ENCODE results near the gene MALRD1.

MALRD1 gene

DNA sequence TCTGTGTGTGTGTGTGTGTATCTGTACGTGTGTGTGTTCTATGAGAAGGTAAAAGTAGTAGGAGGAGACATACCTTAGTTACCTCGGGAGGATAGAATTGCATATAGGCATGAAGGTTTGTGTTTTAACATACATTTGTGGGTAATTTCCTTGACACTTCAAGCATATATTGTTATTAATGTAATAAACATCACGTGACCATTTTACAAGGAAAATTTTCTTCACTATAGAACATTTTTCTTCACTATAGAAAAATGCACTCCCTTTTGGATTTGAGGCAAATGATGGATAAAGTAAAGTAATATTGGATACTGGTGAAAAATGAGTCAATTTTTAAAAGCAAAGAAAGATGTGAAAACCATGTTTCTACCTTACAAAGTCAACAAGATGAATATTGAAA, 640.6 kb downstream of the MALRD1 start:
- no peaks in the 10 kb centered on the region for H3K27me3 ChIP-seq (ENCODE audit: insufficient read depth, low read depth)
- no peaks in the 10 kb centered on the region for H3K36me3 ChIP-seq (ENCODE audit: insufficient read depth)
- no peaks in the 10 kb centered on the region for H3K4me1 ChIP-seq (ENCODE audit: low read depth, poor library complexity, severe bottlenecking)
- no peak overlapping the region for H3K4me2 ChIP-seq
- H4K20me1 ChIP-seq (ENCODE audit: insufficient read depth): no peaks in the 10 kb centered on the region
- no peak overlapping the region for H3K27ac ChIP-seq
- no peaks in the 10 kb centered on the region for H3K79me2 ChIP-seq (ENCODE audit: insufficient read depth, low read depth)
- TF ChIP-seq, protein P1, sequence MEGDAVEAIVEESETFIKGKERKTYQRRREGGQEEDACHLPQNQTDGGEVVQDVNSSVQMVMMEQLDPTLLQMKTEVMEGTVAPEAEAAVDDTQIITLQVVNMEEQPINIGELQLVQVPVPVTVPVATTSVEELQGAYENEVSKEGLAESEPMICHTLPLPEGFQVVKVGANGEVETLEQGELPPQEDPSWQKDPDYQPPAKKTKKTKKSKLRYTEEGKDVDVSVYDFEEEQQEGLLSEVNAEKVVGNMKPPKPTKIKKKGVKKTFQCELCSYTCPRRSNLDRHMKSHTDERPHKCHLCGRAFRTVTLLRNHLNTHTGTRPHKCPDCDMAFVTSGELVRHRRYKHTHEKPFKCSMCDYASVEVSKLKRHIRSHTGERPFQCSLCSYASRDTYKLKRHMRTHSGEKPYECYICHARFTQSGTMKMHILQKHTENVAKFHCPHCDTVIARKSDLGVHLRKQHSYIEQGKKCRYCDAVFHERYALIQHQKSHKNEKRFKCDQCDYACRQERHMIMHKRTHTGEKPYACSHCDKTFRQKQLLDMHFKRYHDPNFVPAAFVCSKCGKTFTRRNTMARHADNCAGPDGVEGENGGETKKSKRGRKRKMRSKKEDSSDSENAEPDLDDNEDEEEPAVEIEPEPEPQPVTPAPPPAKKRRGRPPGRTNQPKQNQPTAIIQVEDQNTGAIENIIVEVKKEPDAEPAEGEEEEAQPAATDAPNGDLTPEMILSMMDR (conservative IDR thresholded peaks at IDR 0.05; ENCODE audit: low read depth, low read length): no peak
- H3K4me3 ChIP-seq (IDR thresholded peaks at IDR 0.05; ENCODE audit: insufficient read depth, low read depth, low read length): no peak overlapping the region
- no peak overlapping the region for H3K9ac ChIP-seq
- no peak overlapping the region for H2AFZ ChIP-seq (ENCODE audit: low read depth)

GRCh38 chr10:19699299-19699698, 650.7 kb downstream of the MALRD1 start:
- Histone ChIP-seq H3K79me2 (ENCODE audit: insufficient read depth, low read depth) (no peaks in the 10 kb centered on the region), H4K20me1 (ENCODE audit: insufficient read depth) (no peaks in the 10 kb centered on the region), H3K4me2 (no peak overlapping the region), H3K4me3 (IDR thresholded peaks at IDR 0.05; ENCODE audit: insufficient read depth, low read depth, low read length) (no peak overlapping the region), H3K27me3 (ENCODE audit: insufficient read depth, low read depth) (no peaks in the 10 kb centered on the region), H3K4me1 (ENCODE audit: low read depth, poor library complexity, severe bottlenecking) (no peaks in the 10 kb centered on the region), H3K9ac (no peak overlapping the region), H3K27ac (no peak overlapping the region), H3K36me3 (ENCODE audit: insufficient read depth) (no peaks in the 10 kb centered on the region), H2AFZ (ENCODE audit: low read depth) (no peak overlapping the region)
- TF ChIP-seq, protein P1 (conservative IDR thresholded peaks at IDR 0.05; ENCODE audit: low read depth, low read length): no peak

GRCh38 chr10:19701427-19702052, 652.9 kb downstream of the MALRD1 start:
- Histone ChIP-seq H3K27me3 (ENCODE audit: insufficient read depth, low read depth) (no peaks in the 10 kb centered on the region), H3K4me3 (IDR thresholded peaks at IDR 0.05; ENCODE audit: insufficient read depth, low read depth, low read length) (no peak overlapping the region), H2AFZ (ENCODE audit: low read depth) (no peak overlapping the region), H3K27ac (no peak overlapping the region), H3K79me2 (ENCODE audit: insufficient read depth, low read depth) (no peaks in the 10 kb centered on the region), H3K4me2 (no peak overlapping the region), H4K20me1 (ENCODE audit: insufficient read depth) (no peaks in the 10 kb centered on the region), H3K36me3 (ENCODE audit: insufficient read depth) (no peaks in the 10 kb centered on the region), H3K4me1 (ENCODE audit: low read depth, poor library complexity, severe bottlenecking) (no peaks in the 10 kb centered on the region), H3K9ac (no peak overlapping the region)
- TF ChIP-seq, protein P1 (conservative IDR thresholded peaks at IDR 0.05; ENCODE audit: low read depth, low read length): no peak

GRCh38 chr10:19702215-19702614, 653.6 kb downstream of the MALRD1 start:
- no peaks in the 10 kb centered on the region for H3K27me3 ChIP-seq (ENCODE audit: insufficient read depth, low read depth)

More at GRCh38 chr10:19702215-19702614, 653.6 kb downstream of the MALRD1 start:
- H3K36me3 ChIP-seq (ENCODE audit: insufficient read depth): no peaks in the 10 kb centered on the region
- H3K4me2 ChIP-seq: no peak overlapping the region
- no peaks in the 10 kb centered on the region for H3K4me1 ChIP-seq (ENCODE audit: low read depth, poor library complexity, severe bottlenecking)
- no peak overlapping the region for H3K4me3 ChIP-seq (IDR thresholded peaks at IDR 0.05; ENCODE audit: insufficient read depth, low read depth, low read length)
- H3K79me2 ChIP-seq (ENCODE audit: insufficient read depth, low read depth): no peaks in the 10 kb centered on the region
- TF ChIP-seq, protein P1 (conservative IDR thresholded peaks at IDR 0.05; ENCODE audit: low read depth, low read length): no peak
- no peak overlapping the region for H2AFZ ChIP-seq (ENCODE audit: low read depth)
- no peaks in the 10 kb centered on the region for H4K20me1 ChIP-seq (ENCODE audit: insufficient read depth)
- H3K27ac ChIP-seq: no peak overlapping the region
- no peak overlapping the region for H3K9ac ChIP-seq

All from KMS-11 (cell line).